Lower leg skin (tissue), 4 donors: ENCODE data around the gene PFKFB1. TPM values are rescaled to one million over a fixed set of nuclear protein-coding genes. Genes with fewer than 3 reads are reported as not detected.

Experiments
- DNase-seq, 2 donors: peaks; one replicate each; pipeline ENCODE4 v3.0.0-alpha.2; 2019; ENCODE audit warnings: low spot score in 2 of 2
- H3K4me3 ChIP-seq: fragments of 200-600 bp; sonication (generic); 2 replicates; pipeline ENCODE4 v1.5.1; 2017; ENCODE audit warnings: mild to moderate bottlenecking, low read depth; ENCODE audit not compliant: poor library complexity, severe bottlenecking
- CTCF ChIP-seq, 3 donors: fragments of 450-650 bp; IDR thresholded peaks; one replicate each; pipeline ENCODE4 v1.5.1; 2016; ENCODE audit warnings: antibody characterized with exemption in 3 of 3, mild to moderate bottlenecking in 3 of 3, moderate library complexity in 2 of 3
- POLR2A ChIP-seq, 2 donors: fragments of 450-650 bp; IDR thresholded peaks; one replicate each; pipeline ENCODE4 v1.6.1; 2016 to 2017; ENCODE audit warnings: antibody characterized with exemption in 2 of 2, mild to moderate bottlenecking in 1 of 2, moderate library complexity in 1 of 2
- WGBS, 2 donors: methylation state at CpG; one replicate each; pipeline ENCODE4 v1.1.5; 2018; 5-methylcytosine and 5-hydroxymethylcytosine counted together
- intact Hi-C: fragments of 100-400 bp; cut with DNase I; formaldehyde crosslinking; loops from one replicate; pipeline ENCODE4 v1.15.0; 2023; ENCODE audit warnings: low total_unique reads
- total RNA-seq, 4 donors: library from RNA; depleted of rRNA; stranded (reverse); fragments of >200 nt; gene quantifications; one replicate each; pipeline ENCODE4 v1.1.0, GENCODE V29; 2016

The PFKFB1 gene
- total RNA-seq, 4 donors from 2014 or later: 0.19 to 0.52 (median 0.42) TPM; not detected in 1

- peak within 1 kb of the TSS; percentile 28 for H3K4me3 ChIP-seq
- WGBS, 2 donors: 1 to 35% methylated on average over 29 of the region's 29 CpGs
- intact Hi-C loops: no loop called here
- TF ChIP-seq CTCF (IDR thresholded peaks at IDR 0.05) (no peak), POLR2A (IDR thresholded peaks at IDR 0.05) (no peak)
- DNase-seq: no peak
Observed at GRCh38 chrX:54920610-54921426, 73.2 kb downstream of the PFKFB1 start, which contains the start of gene TRO. Gene TRO, plus strand, starts transcription at chrX:54920824. Its CDS starts 1,423 bp downstream, at chrX:54922247.

- intact Hi-C loops: no loop called here
- no peak for DNase-seq
- H3K4me3 ChIP-seq: no peak overlapping the region
- TF ChIP-seq POLR2A (IDR thresholded peaks at IDR 0.05): no peak
- TF ChIP-seq CTCF (IDR thresholded peaks at IDR 0.05): no peak
Observed at GRCh38 chrX:54909941-54910340, 84.0 kb downstream of the PFKFB1 start.

GRCh38 chrX:54894159-54894558 is 99.8 kb downstream of the PFKFB1 start:
- no peak for TF ChIP-seq POLR2A (IDR thresholded peaks at IDR 0.05)
- no peak for TF ChIP-seq CTCF (IDR thresholded peaks at IDR 0.05)
- H3K4me3 ChIP-seq: no peak overlapping the region
- WGBS, 2 donors: 33% methylated on average over 1 of the region's 1 CpG; no CpG with 5 or more reads in 1 of the 2 donors
- DNase-seq: no peak
- intact Hi-C loops: no loop called here

GRCh38 chrX:54891573-54891972 is 102.4 kb downstream of the PFKFB1 start:
- 13 to 28% methylated on average over 3 of the region's 3 CpGs for WGBS, 2 donors
- H3K4me3 ChIP-seq: no peak overlapping the region
- intact Hi-C loops: no loop called here
- no peak for DNase-seq
- TF ChIP-seq POLR2A (IDR thresholded peaks at IDR 0.05) (no peak), CTCF (IDR thresholded peaks at IDR 0.05) (no peak)

- intact Hi-C loops: no loop called here
- WGBS, 2 donors: 68% methylated on average over 3 of the region's 3 CpGs
Observed at GRCh38 chrX:54885740-54886139, 108.2 kb downstream of the PFKFB1 start.

More at GRCh38 chrX:54885740-54886139, 108.2 kb downstream of the PFKFB1 start:
- no peak for DNase-seq
- TF ChIP-seq POLR2A (IDR thresholded peaks at IDR 0.05): no peak
- TF ChIP-seq CTCF (IDR thresholded peaks at IDR 0.05): no peak
- no peak overlapping the region for H3K4me3 ChIP-seq

Other genes with a start within 250 kb of the PFKFB1 start
- gene ITIH6, start 195.9 kb downstream of the PFKFB1 start, total RNA-seq: under 1 TPM in 1 of 4 donors, not detected in 3; 0.06 TPM
- 10 to 100 TPM; 59.6 to 85.2 (median 72.8) TPM for gene MAGED2, start 186.4 kb downstream of the PFKFB1 start, total RNA-seq
- 1 to 10 TPM in 2 of 4 donors, under 1 TPM in 2; 0.08 to 2.8 (median 1.0) TPM for gene TRO, start 73.4 kb downstream of the PFKFB1 start, total RNA-seq
- gene APEX2, start 6.2 kb upstream of the PFKFB1 start, total RNA-seq: 10 to 100 TPM; 17.9 to 25.2 (median 20.2) TPM
- gene ALAS2, start 36.8 kb upstream of the PFKFB1 start, total RNA-seq: not detected
- not detected for gene PAGE2B, start 80.8 kb upstream of the PFKFB1 start, total RNA-seq
- not detected for gene PAGE2, start 94.8 kb upstream of the PFKFB1 start, total RNA-seq
- gene PAGE5, start 226.2 kb upstream of the PFKFB1 start, total RNA-seq: not detected